Body of pancreas (tissue), 4 donors: ENCODE results near the gene UBD.

ENCODE experiments used
- POLR2A ChIP-seq, 3 donors: fragments of 450-650 bp; IDR thresholded peaks; one replicate each; pipeline ENCODE4 v1.6.1; 2016; ENCODE audit warnings: antibody characterized with exemption in 3 of 3, mild to moderate bottlenecking in 2 of 3
- TF ChIP-seq, protein P1 (sequence below), 7 experiments: fragments of 450-650 bp in 4 of 7; fragments of 200-600 bp in 3 of 7; sonication (generic) in 3 of 7; IDR thresholded peaks; one replicate each; pipeline ENCODE4 v1.5.1; 2016 to 2019; ENCODE audit warnings: antibody characterized with exemption in 7 of 7

DNA sequence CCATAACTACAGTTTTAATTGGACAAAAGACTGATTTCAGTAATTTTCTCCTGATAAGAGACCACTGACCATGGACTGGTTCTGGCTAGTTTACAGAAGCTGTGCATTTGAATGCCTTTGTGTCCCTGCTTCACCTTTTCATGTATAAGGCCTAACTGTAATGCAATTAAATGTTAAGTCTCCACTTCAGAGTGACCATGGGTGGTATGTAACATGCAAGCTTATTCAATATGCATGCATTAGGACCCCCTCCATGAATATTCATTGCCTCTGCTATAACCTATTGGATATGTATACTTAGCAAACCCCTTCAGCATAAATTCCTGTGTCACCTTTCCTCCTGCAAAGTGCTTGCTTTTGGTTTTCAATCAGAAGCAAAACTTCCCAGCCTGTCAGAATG, 2.2 kb downstream of the UBD start:
- TF ChIP-seq, protein P1, sequence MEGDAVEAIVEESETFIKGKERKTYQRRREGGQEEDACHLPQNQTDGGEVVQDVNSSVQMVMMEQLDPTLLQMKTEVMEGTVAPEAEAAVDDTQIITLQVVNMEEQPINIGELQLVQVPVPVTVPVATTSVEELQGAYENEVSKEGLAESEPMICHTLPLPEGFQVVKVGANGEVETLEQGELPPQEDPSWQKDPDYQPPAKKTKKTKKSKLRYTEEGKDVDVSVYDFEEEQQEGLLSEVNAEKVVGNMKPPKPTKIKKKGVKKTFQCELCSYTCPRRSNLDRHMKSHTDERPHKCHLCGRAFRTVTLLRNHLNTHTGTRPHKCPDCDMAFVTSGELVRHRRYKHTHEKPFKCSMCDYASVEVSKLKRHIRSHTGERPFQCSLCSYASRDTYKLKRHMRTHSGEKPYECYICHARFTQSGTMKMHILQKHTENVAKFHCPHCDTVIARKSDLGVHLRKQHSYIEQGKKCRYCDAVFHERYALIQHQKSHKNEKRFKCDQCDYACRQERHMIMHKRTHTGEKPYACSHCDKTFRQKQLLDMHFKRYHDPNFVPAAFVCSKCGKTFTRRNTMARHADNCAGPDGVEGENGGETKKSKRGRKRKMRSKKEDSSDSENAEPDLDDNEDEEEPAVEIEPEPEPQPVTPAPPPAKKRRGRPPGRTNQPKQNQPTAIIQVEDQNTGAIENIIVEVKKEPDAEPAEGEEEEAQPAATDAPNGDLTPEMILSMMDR (IDR thresholded peaks at IDR 0.05): no peak
- no peak for TF ChIP-seq POLR2A (IDR thresholded peaks at IDR 0.05)
